ENCODE data around the gene AP2B1.
"Not testable (repeated sequence)": the region's sequence is repeated elsewhere in the genome, so short reads cannot be mapped to it uniquely, and the experiment has no call there.

Gene AP2B1

GRCh38 chr17:35703308-35703707 lies 116.2 kb downstream of the AP2B1 start:
- not testable (repeated sequence) for DNase-seq

DNA sequence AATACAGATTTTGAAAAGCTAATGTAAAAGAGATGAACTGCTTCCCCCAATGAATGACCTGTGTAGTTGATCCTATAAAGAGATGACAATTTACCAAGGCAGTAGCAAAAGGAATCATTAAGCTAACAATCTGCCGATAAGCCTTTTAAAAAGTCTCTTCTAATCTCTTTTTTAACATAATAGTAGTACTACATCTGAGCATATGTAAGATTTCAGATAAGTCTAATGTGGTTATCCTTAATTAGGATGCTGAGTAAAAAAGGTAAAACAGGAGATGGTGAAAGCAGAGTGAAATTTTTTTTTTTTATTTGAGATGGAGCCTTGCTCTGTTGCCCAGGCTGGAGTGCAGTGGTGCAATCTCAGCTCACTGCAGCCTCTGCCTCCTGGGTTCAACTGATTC lies 118.1 kb downstream of the AP2B1 start:
- DNase-seq: no peak

DNA sequence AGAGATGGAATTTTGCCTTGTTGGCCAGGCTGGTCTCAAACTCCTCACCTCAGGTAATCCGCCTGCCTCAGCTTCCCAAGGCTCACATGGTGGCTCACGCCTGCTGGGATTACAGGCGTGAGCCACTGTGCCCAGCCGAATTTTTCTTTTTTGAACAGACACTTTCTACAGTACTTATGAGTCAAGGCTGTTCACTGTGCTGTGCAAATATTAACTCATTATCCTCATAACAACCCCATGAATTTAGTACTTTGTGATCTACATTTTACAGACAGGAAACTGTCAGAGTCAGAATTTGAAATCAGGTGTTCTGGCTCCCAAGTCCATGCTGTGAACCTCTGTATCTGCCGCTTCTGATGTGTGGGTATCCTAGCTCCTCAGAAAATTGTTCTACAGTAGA lies 118.6 kb downstream of the AP2B1 start:
- DNase-seq: no peak

DNA sequence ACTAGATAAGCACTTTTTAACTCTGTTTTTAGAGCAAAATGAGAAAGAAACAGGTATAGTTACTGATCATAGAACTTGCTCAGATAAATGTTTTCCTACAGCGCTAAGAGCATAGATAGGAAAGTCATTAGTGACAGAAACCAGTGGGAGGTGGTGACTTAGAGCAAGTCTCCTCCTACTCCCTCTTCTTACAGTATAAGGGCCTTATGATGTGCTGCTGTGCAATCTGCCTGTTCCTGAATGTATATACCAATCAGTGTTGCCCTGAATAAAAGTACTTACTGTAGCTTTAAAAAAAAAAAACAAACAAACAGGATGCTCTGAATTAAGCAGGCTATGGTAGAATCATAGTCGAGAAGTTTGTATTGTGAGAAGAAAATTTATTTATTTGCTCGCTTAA lies 121.0 kb downstream of the AP2B1 start:
- no peak for DNase-seq

- DNase-seq: no peak
These were observed 121.8 kb downstream of the AP2B1 start for GRCh38 chr17:35708951-35709350.

GRCh38 chr17:35709874-35710273 lies 122.8 kb downstream of the AP2B1 start:
- DNase-seq: no peak

- DNase-seq: no peak
These were observed 123.8 kb downstream of the AP2B1 start for GRCh38 chr17:35710950-35711349.

- no peak for DNase-seq
These were observed 126.1 kb downstream of the AP2B1 start for GRCh38 chr17:35713069-35713728.

GRCh38 chr17:35714988-35715387 lies 127.9 kb downstream of the AP2B1 start:
- no peak for DNase-seq

DNA sequence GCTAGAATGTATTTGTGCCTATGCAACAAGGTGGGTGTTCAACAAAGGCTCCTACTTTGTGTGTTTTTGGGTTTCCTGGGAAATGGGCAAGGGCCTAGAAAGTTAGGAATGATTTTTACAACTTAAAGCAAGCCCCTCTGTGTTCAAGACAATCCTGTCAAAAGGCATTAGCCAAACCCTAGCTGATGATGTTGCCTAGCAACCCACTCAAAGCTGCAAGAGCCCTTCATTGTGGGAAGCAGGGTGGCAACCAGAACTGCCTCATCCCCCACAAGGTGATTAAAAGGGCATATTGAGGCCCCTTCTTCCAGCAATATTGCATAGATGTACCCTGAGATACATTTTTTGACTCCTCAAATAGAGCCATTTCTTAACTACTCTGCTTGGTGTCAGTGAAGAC lies 128.3 kb downstream of the AP2B1 start:
- DNase-seq: no peak

DNA sequence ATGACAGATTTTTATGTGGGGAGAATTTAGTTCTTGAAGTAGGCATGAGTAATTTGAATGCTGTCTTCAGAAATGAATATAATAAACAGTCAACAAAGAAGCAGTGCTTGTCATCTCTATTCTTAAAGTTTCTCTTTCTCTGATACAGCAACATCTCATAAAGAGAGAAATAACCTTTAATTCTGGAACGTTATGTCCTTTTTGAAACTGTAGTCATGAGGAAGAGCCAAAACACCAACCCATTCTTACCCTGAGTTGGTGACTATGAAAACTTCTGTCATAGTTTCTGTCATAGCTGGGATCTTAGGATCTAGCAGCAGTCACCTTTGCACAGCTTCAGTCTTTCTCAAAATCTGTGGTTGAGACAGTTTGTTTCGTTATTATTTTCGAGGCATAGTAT lies 129.1 kb downstream of the AP2B1 start:
- no peak for DNase-seq

DNA sequence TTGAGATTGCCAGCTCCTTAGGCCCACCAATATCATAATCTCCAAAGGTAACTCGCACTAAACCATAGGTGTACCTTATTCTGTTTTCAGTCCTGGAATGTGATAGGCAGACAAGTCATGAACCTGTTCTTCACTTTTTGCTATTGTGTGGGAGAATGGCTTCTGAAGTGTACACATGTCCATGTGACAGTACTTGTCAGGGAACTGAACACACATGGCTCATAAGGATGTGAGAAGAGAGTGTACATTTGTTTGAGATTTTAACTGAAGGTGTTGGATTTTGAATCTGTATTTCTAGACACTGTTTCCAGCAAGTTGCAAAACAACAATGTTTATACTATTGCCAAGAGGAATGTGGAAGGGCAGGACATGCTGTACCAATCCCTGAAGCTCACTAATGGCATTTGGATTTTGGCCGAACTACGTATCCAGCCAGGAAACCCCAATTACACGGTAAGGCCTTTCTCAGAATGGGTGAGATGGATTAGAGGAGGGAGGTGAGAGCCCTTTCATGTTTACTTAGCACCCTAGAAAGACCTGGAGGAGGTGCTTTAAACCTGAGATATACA lies 129.9 kb downstream of the AP2B1 start:
- DNase-seq: no peak

DNA sequence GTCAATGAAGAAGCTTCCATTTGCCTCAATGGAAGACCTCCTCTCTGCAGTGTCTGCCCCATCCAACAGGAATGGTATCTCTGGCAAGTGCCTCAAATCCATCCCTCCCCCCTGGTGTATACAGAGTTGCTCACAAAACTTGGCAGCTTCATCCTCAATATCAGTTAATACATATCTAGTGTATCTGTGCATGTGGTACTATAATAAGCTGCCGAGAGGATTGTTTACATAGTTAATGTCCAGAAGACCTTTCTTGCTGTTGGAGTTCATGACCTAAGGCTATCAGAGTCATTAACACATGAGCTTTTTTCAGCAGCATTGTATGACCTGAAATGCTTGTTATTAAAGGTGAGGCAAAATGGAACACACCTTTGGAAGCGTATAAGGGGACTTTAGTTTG lies 130.4 kb downstream of the AP2B1 start:
- DNase-seq: no peak

DNA sequence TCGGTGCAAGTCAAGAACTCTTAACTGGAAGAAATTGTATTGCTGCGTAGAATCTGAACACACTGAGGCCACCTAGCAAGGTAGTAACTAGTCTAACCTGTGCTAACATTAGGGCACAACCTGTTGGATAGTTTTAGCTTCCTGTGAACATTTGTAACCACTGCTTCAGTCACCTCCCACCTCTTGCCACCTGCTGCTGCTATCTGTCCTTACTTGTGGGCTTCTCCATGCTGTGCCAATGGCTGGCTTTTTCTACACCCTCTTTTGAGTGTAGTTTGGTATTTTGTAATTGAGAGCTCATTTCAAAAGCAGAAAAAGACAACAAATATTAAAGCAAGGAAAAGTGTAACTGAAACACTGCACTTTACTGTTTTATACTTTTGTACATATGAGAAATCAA lies 136.6 kb downstream of the AP2B1 start:
- DNase-seq: no peak

DNA sequence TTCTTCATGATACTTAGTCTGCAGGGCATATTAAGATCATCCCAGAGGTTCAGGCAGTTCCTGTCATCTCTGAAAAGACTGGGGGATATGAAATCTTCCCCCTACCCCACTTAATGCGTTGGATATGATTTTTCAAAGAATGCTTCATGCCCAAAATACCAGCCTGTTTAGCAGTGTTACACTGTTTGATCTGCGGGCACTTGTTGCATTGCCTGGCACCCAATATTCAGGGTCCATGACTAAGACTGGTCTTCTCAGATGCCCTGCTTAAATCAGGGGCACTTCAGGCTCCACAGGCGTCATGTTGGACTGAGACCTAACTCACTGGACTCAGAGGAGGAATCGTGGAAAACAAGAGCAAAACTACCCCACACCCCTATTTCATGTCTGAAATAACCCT lies 137.9 kb downstream of the AP2B1 start:
- no peak for DNase-seq

- DNase-seq: no peak
These were observed 138.6 kb downstream of the AP2B1 start for GRCh38 chr17:35725802-35726126.

DNA sequence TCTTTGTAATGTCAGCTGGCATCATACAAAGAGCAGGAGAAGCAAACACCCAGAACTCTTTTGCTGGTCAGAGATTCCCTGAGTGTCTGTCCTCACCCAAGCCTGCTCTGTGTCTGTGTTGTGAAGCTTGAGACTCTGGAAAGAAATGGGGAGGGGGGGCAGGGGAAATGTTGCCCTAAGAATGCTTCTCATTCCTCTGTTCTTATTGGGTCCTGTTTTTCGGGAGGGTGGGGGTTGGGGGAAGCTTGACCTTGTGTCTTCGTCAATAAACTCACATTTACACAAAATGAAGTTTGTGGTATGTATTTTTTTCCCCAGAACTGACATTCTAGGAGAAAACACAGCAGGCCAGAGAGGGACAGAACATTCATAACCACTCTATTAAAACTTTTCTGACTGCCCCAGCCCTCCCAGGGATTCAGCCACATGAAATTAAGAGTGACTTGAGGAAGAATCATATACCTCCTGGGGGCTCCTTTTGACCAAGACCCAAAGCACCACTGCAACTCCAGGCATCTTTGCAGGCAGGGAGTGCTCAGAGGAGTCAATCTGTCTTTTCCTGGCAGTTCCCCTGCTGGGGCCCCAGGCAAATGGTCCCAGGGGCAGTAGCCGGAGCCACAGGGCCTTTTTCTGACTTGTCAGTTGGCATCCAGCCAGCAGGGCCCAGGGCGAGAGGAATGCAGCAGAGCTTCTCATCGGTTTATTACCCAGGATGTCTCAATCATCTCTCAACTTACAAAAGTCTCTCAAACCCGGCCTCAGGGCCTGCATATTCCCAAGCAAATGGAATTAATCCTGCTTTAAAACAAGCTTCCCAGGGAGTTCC lies 139.2 kb downstream of the AP2B1 start:
- no peak for DNase-seq

- DNase-seq: no peak
These were observed 139.9 kb downstream of the AP2B1 start for GRCh38 chr17:35726953-35727460.

- no peak for DNase-seq
These were observed 140.5 kb downstream of the AP2B1 start for GRCh38 chr17:35727635-35728034.

DNA sequence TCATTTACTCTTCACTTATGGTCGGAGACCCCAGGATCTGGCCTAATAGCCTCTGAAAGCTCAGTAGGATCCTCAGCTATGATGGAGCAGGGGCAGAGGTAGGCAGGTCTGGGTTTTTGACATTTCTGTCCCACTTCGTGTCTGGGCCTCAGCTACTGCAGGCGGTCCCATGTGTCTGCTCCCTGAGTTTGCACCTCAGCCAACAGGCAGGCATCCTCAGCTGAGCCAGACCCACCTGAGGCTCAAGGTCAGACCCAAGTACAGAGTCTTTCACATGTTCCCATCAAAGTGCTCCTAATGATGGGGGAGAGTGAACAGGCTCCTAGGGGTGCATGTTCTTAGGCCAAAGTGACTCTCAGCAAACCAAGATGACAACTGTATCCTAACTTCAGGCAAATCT lies 141.4 kb downstream of the AP2B1 start:
- DNase-seq: no peak

DNA sequence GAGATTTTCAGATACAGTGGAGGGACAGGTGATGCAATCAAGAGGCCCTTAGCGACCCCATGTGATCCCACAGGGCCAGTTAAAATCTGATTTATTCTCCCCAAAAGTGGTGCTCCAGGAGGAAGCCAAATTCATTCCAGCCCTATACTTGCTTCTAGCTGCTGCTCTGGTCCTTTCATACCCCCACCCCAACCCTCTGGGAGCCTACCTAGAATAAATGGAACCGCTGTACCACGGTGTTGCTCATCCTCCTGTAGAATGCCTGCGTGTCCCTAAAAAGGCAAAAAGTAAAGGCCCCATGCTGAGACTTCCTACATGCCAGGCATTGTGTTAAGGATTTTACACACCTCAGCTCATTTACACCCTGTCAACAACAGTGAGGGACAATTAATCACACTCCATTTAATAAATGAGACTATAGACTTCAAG lies 142.3 kb downstream of the AP2B1 start:
- no peak for DNase-seq

DNA sequence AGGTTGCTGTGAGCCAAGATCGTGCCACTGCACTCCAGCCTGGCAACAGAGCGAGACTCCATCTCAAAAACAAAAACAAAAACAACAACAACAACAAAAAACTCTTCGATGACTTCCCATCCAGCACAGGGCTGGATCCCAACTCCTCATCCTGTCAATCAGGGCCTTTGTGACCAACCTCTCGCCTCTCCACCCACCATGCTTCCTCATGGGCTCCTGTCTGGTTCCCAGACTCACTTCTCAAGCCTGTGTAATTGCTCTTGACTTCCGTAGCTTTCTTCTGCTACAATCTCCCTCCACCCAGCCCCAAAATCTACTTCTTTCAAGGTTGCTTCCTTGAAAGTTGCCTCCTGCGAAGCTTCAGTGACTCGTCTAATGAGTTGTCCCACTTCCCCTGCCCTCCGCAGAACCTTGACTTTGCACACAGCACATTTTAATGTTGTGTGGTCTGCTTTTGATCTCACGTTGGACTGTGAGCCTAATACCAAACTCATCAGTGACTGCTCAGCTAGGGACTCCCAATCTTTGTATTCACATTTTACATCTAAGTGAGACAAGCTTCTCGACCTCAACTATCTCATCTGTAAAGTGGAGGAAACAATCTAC lies 143.4 kb downstream of the AP2B1 start:
- DNase-seq: no peak

DNA sequence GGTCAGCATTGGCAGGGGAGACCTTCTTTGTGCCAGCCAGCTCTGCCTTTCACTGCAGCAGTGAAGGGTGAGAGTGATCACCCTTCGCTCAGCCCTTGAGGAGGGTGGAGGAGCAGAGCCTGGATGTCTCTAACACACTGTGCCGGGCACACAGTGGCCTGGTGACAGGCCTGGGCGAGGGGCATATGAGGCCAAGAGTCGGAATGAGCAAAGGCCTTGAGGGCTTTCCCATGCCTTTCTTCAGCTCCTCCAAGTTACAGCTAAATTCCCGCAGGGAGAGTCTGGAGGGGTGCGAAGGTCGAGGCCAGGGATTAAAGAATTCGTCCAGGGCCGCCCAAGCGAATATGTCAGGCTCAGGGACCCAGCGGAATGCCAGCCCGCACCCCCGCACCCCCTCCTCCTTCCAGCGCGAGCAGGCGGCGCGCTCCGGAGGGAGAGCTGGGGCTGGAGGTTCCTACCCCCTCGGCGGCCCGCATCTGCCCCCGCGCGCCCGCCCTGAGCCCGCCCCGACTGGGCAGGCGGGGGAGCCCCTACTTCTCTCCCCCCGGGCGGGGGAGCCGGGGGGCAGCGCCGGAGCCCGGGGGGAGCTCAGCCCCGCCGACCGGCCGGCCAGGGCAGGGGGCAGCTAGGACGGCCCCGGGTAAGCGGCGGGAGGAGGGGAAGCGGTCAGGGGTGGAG lies 144.3 kb downstream of the AP2B1 start, which contains the start of gene RASL10B:
RASL10B (plus strand) TSS at position 401 of the 678 bp plus-strand sequence. CDS start 3,546 bp downstream, outside the sequence.
- no peak for DNase-seq

All from NCI-H2107 (cell line).